ENCODE measurements around the gene PTPRM.

- no peak for TF ChIP-seq CTCF (conservative IDR thresholded peaks at IDR 0.05; ENCODE audit: low read depth, low read length)
- TF ChIP-seq EZH2 (IDR thresholded peaks at IDR 0.05; ENCODE audit: borderline replicate concordance, low read depth, low read length, poor library complexity, severe bottlenecking) = no peak
Observed at GRCh38 chr18:7647500-7647899, 80.4 kb downstream of the PTPRM start.
